GM23248 (cell line): ENCODE measurements around the gene MED29.

Experiments
- EZH2 ChIP-seq: fragments of 200-600 bp; sonication (generic); IDR thresholded peaks from 2 replicates; pipeline ENCODE4 v1.6.1; 2018; ENCODE audit warnings: antibody characterized with exemption, mild to moderate bottlenecking; ENCODE audit not compliant: insufficient read depth, poor library complexity, severe bottlenecking
- EZH2phosphoT487 ChIP-seq: fragments of 200-600 bp; sonication (generic); IDR thresholded peaks from 2 replicates; pipeline ENCODE4 v1.6.1; 2018; ENCODE audit warnings: antibody characterized with exemption, moderate library complexity, mild to moderate bottlenecking, low read depth; ENCODE audit not compliant: insufficient read depth

DNA sequence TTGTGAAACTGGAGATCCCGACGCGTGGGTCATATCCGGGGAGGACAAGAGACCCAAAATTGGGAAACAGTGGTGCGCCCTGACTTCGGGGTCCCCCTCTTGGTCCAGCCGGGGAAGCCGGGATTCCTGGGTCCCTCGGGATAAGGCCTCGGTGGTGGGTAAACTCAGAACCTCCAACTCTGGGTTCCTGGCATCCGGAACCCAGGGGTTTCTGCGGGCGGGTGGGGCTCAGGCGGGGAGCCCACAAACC, 16.2 kb downstream of the MED29 start:
- TF ChIP-seq EZH2 (no peak), EZH2phosphoT487 (no peak)
